GM18520 (cell line): ENCODE measurements around the gene GSG1L2.

ENCODE experiments used
- ATAC-seq: cut with Tn5 transposase; IDR thresholded peaks from one replicate; pipeline ENCODE4 v1.9.1; 2021; ENCODE audit not compliant: unreplicated experiment

The GSG1L2 gene

GRCh38 chr17:9821921-9822320 lies at the start of gene GSG1L2:
Gene GSG1L2, minus strand, starts transcription at chr17:9822079. Its CDS starts 8 bp downstream, at chr17:9822071.
- no peak for ATAC-seq

DNA sequence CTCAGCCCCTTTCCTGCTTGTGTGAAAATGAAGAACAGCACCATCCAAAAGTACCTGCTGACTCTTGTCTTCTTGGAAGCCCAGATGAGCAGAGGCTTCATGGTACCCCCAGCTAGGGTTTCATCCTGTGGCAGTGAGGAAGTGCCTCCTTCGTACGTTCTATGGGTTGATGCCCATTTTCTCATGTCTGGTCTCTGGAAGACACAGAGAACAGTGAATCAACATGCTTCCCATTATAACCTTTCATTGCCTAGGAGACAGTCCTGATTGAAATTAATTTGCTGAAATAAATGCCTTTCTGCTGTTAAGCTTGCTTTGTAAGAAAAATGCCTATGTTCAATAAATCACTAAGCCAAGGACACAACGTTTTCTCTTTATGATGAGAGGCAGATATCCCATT lies 46.7 kb upstream of the GSG1L2 start:
- ATAC-seq, result no peak

DNA sequence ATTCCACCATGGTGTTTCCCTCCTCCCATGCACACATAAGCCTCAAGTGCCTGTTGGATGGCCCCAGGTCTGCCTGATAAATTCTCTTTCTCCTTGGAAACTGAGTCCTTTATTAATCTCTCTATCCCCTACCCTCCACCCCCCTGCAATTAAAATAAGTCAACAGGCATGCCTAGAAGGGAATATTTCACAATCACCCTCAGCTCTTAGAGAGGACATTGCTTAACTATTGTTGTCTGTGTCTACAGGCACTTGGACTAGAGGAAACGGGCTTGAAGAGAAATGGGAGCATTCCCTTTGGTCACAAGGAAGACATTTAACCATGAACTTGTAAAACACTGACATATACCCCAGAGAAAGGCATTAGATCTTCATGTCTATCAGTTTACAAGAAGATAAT lies 43.7 kb upstream of the GSG1L2 start:
- ATAC-seq, result no peak

DNA sequence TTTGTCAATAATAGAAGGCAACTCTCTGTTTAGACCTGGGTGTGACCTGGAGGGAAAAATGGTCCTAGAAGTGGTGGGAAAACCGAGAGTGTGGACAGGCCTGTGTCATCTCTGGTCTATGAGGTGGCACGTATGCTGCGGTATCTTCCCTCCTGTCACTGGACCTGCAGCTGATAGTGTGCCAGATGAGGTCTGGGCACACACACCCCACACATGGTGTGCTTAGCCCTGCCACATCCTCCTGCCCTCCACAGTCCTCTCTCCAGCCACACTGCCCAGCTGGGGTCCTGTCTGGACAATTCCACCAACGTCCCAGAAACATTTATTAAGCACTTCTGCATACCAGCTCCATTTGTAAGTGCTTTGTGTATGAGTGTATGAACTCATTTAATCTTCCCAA lies 41.1 kb upstream of the GSG1L2 start:
- no peak for ATAC-seq

- ATAC-seq, result no peak
Observed at GRCh38 chr17:9862220-9862619, 40.3 kb upstream of the GSG1L2 start.

DNA sequence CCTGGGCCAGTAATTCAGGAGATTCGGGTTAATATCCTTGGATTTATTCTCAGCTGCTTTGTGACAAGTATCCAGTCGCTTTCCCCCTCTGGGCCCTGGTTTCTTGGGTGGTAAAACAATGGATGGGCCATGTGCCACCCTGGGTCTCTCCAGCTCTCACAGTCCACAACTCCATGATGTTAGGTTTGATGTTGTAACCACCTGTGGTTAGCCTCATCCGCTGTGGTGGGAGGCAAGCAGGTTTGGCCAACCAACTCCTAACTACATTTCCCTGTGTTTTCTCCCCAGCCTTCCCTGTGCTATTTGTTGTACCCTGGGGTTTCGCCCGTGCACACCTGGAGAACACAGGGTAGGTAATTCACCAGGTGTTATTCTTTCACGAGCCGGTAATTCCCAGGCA lies 39.0 kb upstream of the GSG1L2 start:
- ATAC-seq, result no peak

GRCh38 chr17:9859781-9860180 lies 37.9 kb upstream of the GSG1L2 start:
- no peak for ATAC-seq

DNA sequence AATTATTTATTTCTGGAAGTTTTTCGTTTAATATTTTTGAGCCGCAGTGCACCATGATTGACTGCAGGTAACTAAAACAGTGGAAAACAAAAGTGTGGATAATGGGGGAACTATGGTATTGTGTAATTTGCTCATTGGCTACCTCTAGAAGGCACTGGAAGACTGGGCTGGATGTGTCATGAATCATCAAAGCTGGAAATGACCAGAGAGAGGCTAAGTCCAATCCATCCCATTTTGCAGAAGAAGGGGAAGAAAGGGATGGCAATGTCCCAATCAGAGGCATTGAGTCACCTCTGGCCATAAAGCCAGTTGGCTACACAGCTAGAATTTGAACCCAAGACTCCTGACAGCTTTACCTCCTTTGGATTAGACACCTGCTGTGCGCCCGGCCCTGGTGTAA lies 33.2 kb upstream of the GSG1L2 start:
- no peak for ATAC-seq

- ATAC-seq, result no peak
Observed at GRCh38 chr17:9854255-9854654, 32.4 kb upstream of the GSG1L2 start.

DNA sequence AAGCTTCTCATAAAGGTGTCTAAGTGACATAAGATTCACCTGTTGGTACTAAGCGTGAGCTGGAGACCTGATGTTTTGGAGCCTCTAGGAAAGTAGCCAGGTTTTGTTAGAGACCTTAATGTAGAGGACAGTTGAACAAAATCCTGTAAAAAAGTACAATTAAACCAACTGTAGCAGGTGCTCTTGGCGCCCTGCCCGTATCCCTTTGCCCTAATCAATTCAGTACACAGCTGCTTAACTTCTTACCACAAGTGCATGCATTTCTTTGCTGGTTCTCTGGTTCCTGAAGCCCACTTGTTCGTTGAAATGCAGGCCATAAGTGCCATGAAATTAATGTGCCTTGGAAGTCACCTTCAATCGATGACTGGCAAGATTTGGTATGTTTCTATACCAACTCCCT lies 28.3 kb upstream of the GSG1L2 start:
- no peak for ATAC-seq

DNA sequence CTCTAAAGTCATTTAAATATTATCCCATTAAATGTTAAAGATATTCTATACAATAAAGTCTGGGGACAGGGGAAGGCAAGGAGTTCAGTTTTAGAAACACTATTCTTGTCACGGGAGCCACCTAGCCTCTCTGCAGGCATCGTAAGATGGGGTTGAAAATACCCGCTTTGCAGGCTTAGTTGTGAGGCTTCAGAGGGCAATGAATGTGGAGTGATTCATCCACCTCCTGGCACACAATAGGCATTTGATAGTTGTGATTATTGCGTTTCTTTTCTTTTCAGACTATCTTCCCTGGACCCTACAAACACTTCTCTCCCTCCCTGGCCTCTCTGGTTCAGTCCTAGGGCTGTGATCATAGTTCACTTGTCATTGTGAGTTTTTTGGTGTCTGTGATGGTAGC lies 23.4 kb upstream of the GSG1L2 start:
- ATAC-seq, result no peak

DNA sequence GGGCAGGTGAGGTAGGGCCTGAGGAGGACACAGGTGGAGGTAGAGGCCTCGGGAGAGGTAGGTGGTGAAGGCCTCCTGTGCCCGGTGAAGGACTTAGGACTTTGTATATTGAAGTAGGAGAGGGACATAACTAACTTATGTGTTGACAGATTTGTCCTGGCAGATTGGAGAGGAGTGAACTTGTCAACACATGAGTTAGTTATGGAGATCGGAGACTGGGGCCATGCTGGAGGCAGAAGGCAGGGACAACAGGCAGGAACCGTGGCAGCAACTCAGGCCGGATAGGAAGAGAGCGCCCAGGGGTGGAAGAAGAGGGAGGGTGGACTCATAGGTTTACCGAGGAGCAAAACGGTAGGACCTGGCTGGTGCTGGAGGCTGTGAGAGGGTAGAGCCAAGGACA lies 22.3 kb upstream of the GSG1L2 start:
- no peak for ATAC-seq

DNA sequence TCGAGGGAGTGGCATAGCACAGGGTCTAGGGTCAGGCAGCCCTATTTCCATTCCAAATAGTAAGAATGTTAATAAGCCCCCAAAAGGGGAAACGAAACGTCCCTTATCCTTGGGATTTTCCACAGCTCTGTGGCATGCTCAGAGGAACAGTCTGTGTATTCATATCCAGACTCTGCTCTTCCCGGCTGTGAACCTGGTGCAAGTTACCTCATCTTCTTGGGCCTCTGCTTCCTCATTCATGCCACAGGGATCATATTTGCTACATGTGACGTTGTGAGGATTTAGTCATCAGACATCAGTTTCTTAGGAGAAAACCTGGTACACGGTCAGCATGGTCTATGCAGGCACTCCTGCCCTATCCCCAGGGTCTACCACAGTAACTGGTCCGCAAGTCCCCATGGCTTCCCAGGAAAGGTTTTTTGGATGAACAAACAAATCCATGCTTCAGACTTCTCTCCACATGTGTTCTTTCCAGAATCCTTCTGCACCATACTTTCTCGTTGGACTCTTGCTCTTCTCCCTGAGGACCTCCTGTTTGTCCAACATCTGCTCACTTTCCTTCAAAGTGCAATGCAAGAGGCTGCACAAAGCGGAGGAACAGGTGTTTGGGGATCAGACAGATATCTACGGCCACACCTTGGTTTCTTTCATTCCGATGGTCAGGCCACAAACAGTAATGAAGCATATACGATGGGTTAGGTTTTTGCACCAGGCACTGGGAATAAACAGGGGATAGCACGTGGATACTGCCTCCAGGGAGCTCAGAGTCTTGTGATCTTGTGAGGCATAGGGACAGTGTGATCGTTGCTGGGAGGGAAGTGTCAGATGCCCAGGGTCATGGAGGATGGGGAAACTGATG lies 21.5 kb upstream of the GSG1L2 start:
- no peak for ATAC-seq

DNA sequence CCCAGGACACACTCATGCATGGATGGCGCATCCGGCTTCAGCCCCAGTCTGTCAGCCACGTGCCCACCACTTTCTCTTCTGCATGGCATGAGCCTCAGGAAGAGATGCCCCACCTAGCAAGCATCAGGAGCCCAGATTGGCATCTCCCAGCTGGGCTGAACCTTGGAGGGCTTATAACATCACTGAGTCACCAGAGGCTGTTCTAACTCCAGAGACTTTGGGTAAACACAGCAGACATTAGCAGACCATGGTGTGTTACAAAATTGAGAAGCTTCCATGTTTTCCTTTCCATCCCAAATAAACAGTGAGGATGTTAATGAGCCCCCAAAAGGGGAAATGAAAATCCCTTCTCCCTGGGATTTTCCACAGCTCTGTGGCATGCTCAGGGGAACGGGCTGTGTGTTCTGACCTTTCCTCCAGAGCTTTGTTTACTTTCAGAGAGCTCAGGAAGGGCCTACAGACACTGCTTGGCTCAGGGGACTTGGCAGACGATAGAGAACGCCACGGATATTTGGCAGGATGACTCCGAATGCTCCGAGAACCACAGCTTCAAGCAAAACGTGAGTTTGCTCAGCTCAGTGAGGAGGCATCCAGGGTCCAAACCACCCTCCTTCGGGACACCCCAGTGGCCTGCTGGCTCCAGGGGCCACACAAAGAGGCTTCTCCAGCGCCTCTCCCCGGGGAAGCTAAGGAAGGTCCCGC lies 20.3 kb upstream of the GSG1L2 start:
- no peak for ATAC-seq

DNA sequence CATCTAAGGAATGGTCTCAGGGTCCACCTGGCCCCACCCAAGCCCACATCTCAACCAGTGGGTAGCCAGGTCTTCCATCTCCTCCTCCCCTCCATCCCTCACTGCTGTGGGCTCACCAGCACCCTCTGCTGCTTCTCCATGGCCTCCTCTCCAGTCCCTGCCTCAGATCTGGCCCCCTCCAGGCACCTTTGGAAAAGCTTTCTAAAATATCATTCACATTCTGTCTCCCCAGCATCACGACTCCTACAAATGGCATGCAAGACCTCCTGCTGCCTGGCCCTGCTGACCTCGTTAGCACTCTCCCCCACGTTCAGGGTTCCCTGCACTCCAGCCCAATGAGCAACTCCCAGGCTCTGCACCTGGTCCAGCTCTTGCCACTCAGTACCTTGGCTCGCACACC lies 17.6 kb upstream of the GSG1L2 start:
- ATAC-seq, result no peak

DNA sequence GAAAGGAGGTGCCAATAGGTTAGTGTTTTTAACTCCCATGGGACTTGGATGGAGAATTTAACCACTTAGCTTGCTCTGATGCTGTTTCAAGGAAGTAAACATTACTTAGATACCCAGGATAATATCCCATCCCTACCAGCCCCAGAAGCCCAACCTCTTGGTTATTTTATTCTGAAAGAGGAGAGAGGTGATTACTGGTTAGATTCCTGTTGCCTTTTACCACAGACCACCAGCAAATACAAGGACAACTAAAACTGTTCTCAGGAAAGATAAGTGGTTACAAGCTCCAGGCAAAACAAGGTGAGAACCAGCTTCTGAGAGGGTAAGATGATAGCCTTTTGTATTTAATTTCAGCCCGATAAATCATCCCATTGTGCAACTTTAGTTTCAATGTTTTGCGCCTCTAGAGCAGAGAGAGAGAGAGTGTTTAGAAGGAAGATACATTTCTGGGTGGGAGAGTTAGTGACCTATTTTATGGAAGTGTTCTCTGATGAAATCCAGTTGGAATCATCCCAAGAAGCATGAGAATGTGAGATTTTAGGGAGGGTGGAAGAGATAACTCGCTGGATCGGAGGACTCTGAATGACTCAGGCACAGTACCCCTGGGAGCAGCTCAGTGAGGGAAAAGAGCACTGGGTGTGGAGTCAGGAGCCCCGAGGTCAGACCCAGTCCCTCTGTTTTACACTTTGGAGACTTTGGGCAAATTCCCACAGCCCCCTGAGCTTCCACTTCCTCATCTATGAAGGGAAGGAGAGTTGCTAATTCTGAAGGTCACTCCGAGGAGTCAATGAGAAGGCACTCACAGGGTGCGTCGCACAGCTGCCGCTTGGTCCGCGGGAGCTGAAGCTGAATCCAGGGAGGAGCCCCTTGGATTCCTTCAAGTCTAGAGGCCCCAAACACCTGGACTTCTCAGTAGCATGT lies 15.9 kb upstream of the GSG1L2 start:
- ATAC-seq, result no peak

DNA sequence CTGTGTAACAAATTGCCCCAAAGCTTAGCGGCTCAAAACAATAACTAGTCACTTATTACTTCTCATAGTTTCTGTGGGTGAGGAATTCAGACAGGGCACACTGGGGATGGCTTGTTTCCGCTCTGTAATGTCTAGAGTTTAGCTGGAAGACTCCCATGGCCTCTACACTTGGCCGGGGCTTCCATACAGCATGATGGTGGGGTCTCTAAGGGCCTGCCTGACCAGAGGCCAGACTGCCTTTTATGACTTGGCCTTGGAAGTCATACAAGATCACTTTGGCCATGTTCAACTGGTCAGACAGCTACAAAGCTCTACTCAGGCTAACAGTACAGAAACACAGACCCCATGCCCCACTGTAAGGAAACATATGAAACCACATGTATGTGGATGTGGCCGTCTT lies 12.0 kb upstream of the GSG1L2 start:
- ATAC-seq, result no peak

GRCh38 chr17:9830711-9831110 lies 8.8 kb upstream of the GSG1L2 start:
- ATAC-seq, result no peak

GRCh38 chr17:9829343-9829742 lies 7.5 kb upstream of the GSG1L2 start:
- ATAC-seq, result no peak

DNA sequence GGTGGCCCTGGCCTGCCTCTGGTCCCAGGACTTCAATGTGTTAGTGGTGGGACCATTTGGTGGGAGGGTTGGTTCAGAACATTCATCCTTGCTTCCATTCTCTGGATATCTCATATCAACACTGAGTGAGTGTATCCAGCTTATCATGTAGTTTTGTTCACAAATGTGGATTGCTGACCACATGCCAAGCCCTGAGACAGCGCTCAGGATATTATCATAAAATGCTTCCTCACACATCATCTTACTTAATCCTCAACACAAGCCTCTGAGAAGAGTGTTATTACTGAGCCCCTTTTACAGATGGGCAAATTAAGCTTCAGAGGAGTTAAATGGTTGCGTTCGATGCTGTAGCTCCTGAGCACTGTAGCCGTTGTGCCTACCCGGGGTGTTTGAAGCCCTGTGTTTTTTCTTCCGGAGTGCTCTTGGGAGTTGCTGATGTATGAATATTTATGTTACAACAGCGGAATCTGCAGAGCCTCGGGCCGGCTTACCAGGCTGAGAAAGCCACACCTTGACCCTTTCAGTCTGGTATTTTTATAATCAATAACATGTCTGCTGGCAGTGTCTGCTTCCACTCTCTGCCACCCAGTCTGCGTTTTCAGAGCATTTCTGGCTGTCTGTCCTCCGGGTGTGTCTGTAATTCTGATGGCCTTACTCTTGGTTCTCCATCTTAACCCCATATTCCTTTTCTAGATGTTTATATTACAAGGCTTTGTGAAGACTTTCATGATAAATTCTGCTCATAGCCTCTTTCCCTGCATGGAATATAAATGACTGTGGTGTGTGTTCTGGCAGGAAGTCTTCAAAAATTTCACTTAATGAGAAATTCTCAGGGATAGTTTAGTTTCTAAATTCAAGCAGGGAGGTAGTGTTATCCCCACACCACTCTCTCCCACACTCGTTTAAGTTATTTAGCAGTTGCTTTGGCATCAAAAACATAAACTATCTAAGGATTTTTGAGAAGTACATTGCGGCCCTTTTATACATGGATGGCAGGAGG lies 6.7 kb upstream of the GSG1L2 start:
- ATAC-seq, result no peak
